NCI-H1092 (cell line): ENCODE measurements around the gene AFTPH.

Source experiments
- DNase-seq: peaks from one replicate; lab custom pipeline; 2025; lab: John Stamatoyannopoulos, UW

The AFTPH gene

GRCh38 chr2:64612575-64613195 lies 88.6 kb downstream of the AFTPH start:
- DNase-seq: no peak

GRCh38 chr2:64613276-64613675 lies 89.1 kb downstream of the AFTPH start:
- DNase-seq: no peak

- no peak for DNase-seq
These were observed 91.2 kb downstream of the AFTPH start for GRCh38 chr2:64615192-64615763.

- DNase-seq: no peak
These were observed 91.9 kb downstream of the AFTPH start for GRCh38 chr2:64615844-64616536.

- no peak for DNase-seq
These were observed 93.6 kb downstream of the AFTPH start for GRCh38 chr2:64617631-64618151.

- DNase-seq: no peak
These were observed 96.5 kb downstream of the AFTPH start for GRCh38 chr2:64620661-64621060.

GRCh38 chr2:64622443-64623241 lies 98.5 kb downstream of the AFTPH start:
- no peak for DNase-seq

GRCh38 chr2:64623242-64623850 lies 99.2 kb downstream of the AFTPH start:
- DNase-seq: no peak

- DNase-seq: no peak
These were observed 100.0 kb downstream of the AFTPH start for GRCh38 chr2:64624108-64624610.

- no peak for DNase-seq
These were observed 100.7 kb downstream of the AFTPH start for GRCh38 chr2:64624862-64625261.

- no peak for DNase-seq
These were observed 101.4 kb downstream of the AFTPH start for GRCh38 chr2:64625299-64626145.

- DNase-seq: no peak
These were observed 102.2 kb downstream of the AFTPH start for GRCh38 chr2:64626146-64626809.

GRCh38 chr2:64626963-64627760 lies 103.0 kb downstream of the AFTPH start:
- peak; percentile 57 for DNase-seq

GRCh38 chr2:64627860-64628841 lies 104.0 kb downstream of the AFTPH start:
- DNase-seq: no peak

- no peak for DNase-seq
These were observed 105.2 kb downstream of the AFTPH start for GRCh38 chr2:64629329-64629781.

- DNase-seq: no peak
These were observed 105.7 kb downstream of the AFTPH start for GRCh38 chr2:64629875-64630274.

- DNase-seq: no peak
These were observed 106.6 kb downstream of the AFTPH start for GRCh38 chr2:64630752-64631151.

GRCh38 chr2:64631771-64632170 lies 107.6 kb downstream of the AFTPH start:
- no peak for DNase-seq
